Lung (tissue), 12 donors: ENCODE data around the gene CRYBA2. TPM values are rescaled to one million over a fixed set of nuclear protein-coding genes. Genes with fewer than 3 reads are reported as not detected.

Experiments
- ATAC-seq: fragments of 200-7000 bp; cut with Tn5 transposase; one replicate; pipeline ENCODE4 v1.9.1; 2020; ENCODE audit warnings: moderate number of reproducible peaks; ENCODE audit not compliant: insufficient read depth, low FRiP score
- DNase-seq, 3 donors: peaks; one replicate each; pipeline ENCODE4 v3.0.0-alpha.2; 2013 to 2017
- H3K27ac ChIP-seq, 2 donors: one replicate each; pipeline ENCODE4 v1.5.1; 2013; ENCODE audit warnings: mild to moderate bottlenecking in 2 of 2, moderate library complexity in 2 of 2, control low read depth in 1 of 2, inconsistent platforms in 1 of 2, low read depth in 1 of 2, low read length in 1 of 2
- H3K27me3 ChIP-seq, 3 donors: one replicate each; pipeline ENCODE4 v1.5.1; 2013; ENCODE audit warnings: low read length in 2 of 3; ENCODE audit not compliant: control insufficient read depth in 3 of 3, insufficient read depth in 3 of 3
- H3K36me3 ChIP-seq, 4 donors: one replicate each; pipeline ENCODE4 v1.5.1; 2013; ENCODE audit warnings: low read length in 4 of 4, mild to moderate bottlenecking in 1 of 4, moderate library complexity in 1 of 4; ENCODE audit not compliant: control insufficient read depth in 4 of 4, insufficient read depth in 4 of 4
- H3K4me1 ChIP-seq, 5 donors: one replicate each; pipeline ENCODE4 v1.5.1; 2013; ENCODE audit warnings: low read length in 5 of 5, mild to moderate bottlenecking in 2 of 5, moderate library complexity in 1 of 5; ENCODE audit not compliant: control insufficient read depth in 5 of 5, insufficient read depth in 5 of 5
- H3K4me3 ChIP-seq: one replicate; pipeline ENCODE4 v1.5.1; 2013; ENCODE audit warnings: mild to moderate bottlenecking, control low read depth, moderate library complexity
- H3K9ac ChIP-seq, 2 donors: one replicate each; pipeline ENCODE4 v1.5.1; 2013; ENCODE audit warnings: low read length in 2 of 2, control low read depth in 1 of 2; ENCODE audit not compliant: insufficient read depth in 1 of 2
- H3K9me3 ChIP-seq, 4 donors: one replicate each; pipeline ENCODE4 v1.5.1; 2013; ENCODE audit warnings: low read length in 3 of 4, mild to moderate bottlenecking in 1 of 4, moderate library complexity in 1 of 4; ENCODE audit not compliant: control insufficient read depth in 4 of 4, insufficient read depth in 3 of 4
- WGBS, 2 donors: extraction: QIAGEN DNeasy Blood & Tissue Kit; methylation state at CpG; one replicate each; pipeline ENCODE4 v1.1.7; 2013; 5-methylcytosine and 5-hydroxymethylcytosine counted together
- polyA plus RNA-seq, 2 donors: library from polyadenylated mRNA; stranded (reverse); fragments of 200-250 nt; gene quantifications; one replicate each; pipeline ENCODE4 v1.2.1, GENCODE V29; 2013
- total RNA-seq, 2 donors: library from RNA; depleted of rRNA in 1 of 2; stranded (reverse); fragments of >200 nt in 1 of 2; gene quantifications; one replicate each; pipeline ENCODE4 v1.2.1, GENCODE V29; 2014 to 2021
- TF ChIP-seq, protein P1 (sequence below): IDR thresholded peaks from 2 replicates; pipeline ENCODE4 v1.5.1; 2012; ENCODE audit warnings: mild to moderate bottlenecking; ENCODE audit errors: control extremely low read depth, extremely low read depth
- donor health status: control.
- donor health status: control.
- donor health status: Bipolar disorder and iron deficiency.
- donor health status: healthy.
- donor health status: DM: yes; HTN: yes; CAD: no.

The CRYBA2 gene
- total and polyA plus RNA-seq, 4 donors, result 0.08 TPM; not detected in 3

GRCh38 chr2:219035942-219036341 lies 42.7 kb upstream of the CRYBA2 start:
- H3K9ac ChIP-seq, result no peak overlapping the region
- ATAC-seq, result no peak
- no peak for DNase-seq
- 72 to 95% methylated on average over 2 of the region's 2 CpGs for WGBS, 2 donors
- H3K4me3 ChIP-seq, result no peak overlapping the region
- H3K4me1 ChIP-seq, result no peaks in the 10 kb centered on the region
- H3K36me3 ChIP-seq, result no peaks in the 10 kb centered on the region
- no peak overlapping the region for H3K27ac ChIP-seq
- peaks cover 0 to 9% (median 4%) of the 10 kb centered on the region in 3 donors for H3K27me3 ChIP-seq
- TF ChIP-seq, protein P1, sequence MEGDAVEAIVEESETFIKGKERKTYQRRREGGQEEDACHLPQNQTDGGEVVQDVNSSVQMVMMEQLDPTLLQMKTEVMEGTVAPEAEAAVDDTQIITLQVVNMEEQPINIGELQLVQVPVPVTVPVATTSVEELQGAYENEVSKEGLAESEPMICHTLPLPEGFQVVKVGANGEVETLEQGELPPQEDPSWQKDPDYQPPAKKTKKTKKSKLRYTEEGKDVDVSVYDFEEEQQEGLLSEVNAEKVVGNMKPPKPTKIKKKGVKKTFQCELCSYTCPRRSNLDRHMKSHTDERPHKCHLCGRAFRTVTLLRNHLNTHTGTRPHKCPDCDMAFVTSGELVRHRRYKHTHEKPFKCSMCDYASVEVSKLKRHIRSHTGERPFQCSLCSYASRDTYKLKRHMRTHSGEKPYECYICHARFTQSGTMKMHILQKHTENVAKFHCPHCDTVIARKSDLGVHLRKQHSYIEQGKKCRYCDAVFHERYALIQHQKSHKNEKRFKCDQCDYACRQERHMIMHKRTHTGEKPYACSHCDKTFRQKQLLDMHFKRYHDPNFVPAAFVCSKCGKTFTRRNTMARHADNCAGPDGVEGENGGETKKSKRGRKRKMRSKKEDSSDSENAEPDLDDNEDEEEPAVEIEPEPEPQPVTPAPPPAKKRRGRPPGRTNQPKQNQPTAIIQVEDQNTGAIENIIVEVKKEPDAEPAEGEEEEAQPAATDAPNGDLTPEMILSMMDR, result no peak
- H3K9me3 ChIP-seq, result peaks cover 0 to 4% (median 0%) of the 10 kb centered on the region in 4 donors

- ATAC-seq (no peak), DNase-seq (no peak)
- H3K27me3 ChIP-seq, result peaks cover 0 to 3% (median 0%) of the 10 kb centered on the region in 3 donors
- H3K9ac ChIP-seq, result no peak overlapping the region
- no peaks in the 10 kb centered on the region for H3K36me3 ChIP-seq
- no peak overlapping the region for H3K4me3 ChIP-seq
- H3K4me1 ChIP-seq, result no peaks in the 10 kb centered on the region
- H3K27ac ChIP-seq, result no peak overlapping the region
- TF ChIP-seq, protein P1, result no peak
- 57 to 68% methylated on average over 6 of the region's 6 CpGs for WGBS, 2 donors
- peaks cover 0 to 2% (median 0%) of the 10 kb centered on the region in 4 donors for H3K9me3 ChIP-seq
These were observed 41.6 kb upstream of the CRYBA2 start for GRCh38 chr2:219034823-219035222.

DNA sequence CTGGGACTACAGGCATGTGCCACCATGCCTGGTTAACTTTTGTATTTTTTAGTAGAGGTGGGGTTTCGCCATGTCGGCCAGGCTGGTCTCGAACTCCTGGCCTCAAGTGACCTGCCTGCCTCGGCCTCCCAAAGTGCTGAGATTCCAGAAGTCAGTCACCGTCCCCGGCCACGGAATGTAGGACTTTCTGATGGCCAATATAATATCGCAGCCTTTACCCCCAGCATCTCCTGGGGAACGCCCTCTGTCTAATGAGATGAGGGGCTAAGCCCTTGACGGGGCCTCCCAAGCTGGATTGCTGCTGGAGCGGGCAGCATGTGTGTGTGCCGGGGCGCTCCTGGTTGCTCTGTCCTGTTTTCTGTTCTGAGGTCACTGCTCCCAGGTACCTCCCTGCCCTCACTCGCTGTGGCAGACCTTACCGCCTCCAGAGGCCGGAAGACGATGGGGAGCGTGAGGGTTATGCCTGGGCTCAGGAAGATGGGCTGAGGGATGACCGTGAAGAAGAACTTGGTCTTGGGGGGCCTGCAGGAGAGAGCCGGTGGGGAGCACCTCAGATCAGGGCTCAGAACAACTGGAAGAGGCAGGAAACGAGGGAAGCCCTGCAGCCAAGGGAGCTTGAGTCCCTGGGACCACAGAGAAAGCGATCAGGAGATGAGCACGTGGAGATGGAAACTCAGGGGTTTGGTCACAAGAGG lies 39.0 kb upstream of the CRYBA2 start:
- 81 to 85% methylated on average over 23 of the region's 23 CpGs for WGBS, 2 donors
- no peak for DNase-seq

More for the DNA sequence above, 39.0 kb upstream of the CRYBA2 start:
- TF ChIP-seq, protein P1, result no peak
- no peak overlapping the region for H3K27ac ChIP-seq
- peaks cover 0 to 3% (median 0%) of the 10 kb centered on the region in 3 donors for H3K27me3 ChIP-seq
- no peak overlapping the region for H3K4me3 ChIP-seq
- no peak for ATAC-seq
- H3K36me3 ChIP-seq, result no peaks in the 10 kb centered on the region
- H3K4me1 ChIP-seq, result no peaks in the 10 kb centered on the region
- no peak overlapping the region for H3K9ac ChIP-seq
- no peaks in the 10 kb centered on the region for H3K9me3 ChIP-seq
